ENCODE results near the gene OPCML.

Gene OPCML

GRCh38 chr11:132499661-132500060 is 1032.6 kb downstream of the OPCML start:
- Histone ChIP-seq H3K27ac (ENCODE audit: low read depth, low read length) (no peak overlapping the region), H3K9ac (ENCODE audit: low read depth in 1 of 2, low read length in 2 of 2) (no peak overlapping the region), H3K4me1 (ENCODE audit: control insufficient read depth in 1 of 2, insufficient read depth in 2 of 2, low read length in 2 of 2) (no peaks in the 10 kb centered on the region), H3K9me3 (ENCODE audit: control insufficient read depth in 1 of 2, low read length in 2 of 2) (no peaks in the 10 kb centered on the region), H3K36me3 (ENCODE audit: control insufficient read depth in 1 of 2, insufficient read depth in 2 of 2, low read length in 2 of 2) (no peaks in the 10 kb centered on the region), H3K27me3 (ENCODE audit: control insufficient read depth in 1 of 2, insufficient read depth in 2 of 2, low read length in 2 of 2) (no peaks in the 10 kb centered on the region), H3K4me3 (ENCODE audit: low read depth in 1 of 2, low read length in 2 of 2) (no peak overlapping the region)

GRCh38 chr11:132496341-132496740 is 1036.0 kb downstream of the OPCML start:
- no peaks in the 10 kb centered on the region for H3K4me1 ChIP-seq (ENCODE audit: control insufficient read depth in 1 of 2, insufficient read depth in 2 of 2, low read length in 2 of 2)
- no peak overlapping the region for H3K27ac ChIP-seq (ENCODE audit: low read depth, low read length)
- no peaks in the 10 kb centered on the region for H3K9me3 ChIP-seq (ENCODE audit: control insufficient read depth in 1 of 2, low read length in 2 of 2)
- no peak overlapping the region for H3K9ac ChIP-seq (ENCODE audit: low read depth in 1 of 2, low read length in 2 of 2)
- no peaks in the 10 kb centered on the region for H3K27me3 ChIP-seq (ENCODE audit: control insufficient read depth in 1 of 2, insufficient read depth in 2 of 2, low read length in 2 of 2)
- H3K4me3 ChIP-seq (ENCODE audit: low read depth in 1 of 2, low read length in 2 of 2): no peak overlapping the region
- H3K36me3 ChIP-seq (ENCODE audit: control insufficient read depth in 1 of 2, insufficient read depth in 2 of 2, low read length in 2 of 2): no peaks in the 10 kb centered on the region

DNA sequence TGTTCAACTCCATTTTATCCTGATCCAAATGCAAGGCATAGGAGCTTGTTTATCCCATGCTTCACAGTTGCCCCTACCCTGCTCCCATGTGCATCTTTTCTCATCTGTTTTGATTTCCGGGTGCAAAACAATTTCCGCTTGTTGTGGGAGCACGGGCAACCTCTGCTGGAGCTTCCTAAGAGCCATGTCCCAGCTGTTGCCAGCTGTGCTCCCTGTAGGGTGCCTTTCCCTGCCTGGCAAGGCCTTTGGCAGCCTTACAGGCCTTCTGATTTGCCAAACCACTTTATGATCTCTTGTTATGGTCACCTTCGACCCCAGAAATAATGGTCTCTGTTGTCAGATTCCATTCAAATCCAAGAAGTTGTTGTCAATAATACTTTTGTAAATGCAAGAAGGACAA is 1038.5 kb downstream of the OPCML start:
- no peak overlapping the region for H3K9ac ChIP-seq (ENCODE audit: low read depth in 1 of 2, low read length in 2 of 2)
- no peaks in the 10 kb centered on the region for H3K9me3 ChIP-seq (ENCODE audit: control insufficient read depth in 1 of 2, low read length in 2 of 2)
- no peaks in the 10 kb centered on the region for H3K4me1 ChIP-seq (ENCODE audit: control insufficient read depth in 1 of 2, insufficient read depth in 2 of 2, low read length in 2 of 2)
- no peak overlapping the region for H3K4me3 ChIP-seq (ENCODE audit: low read depth in 1 of 2, low read length in 2 of 2)
- no peak overlapping the region for H3K27ac ChIP-seq (ENCODE audit: low read depth, low read length)
- H3K36me3 ChIP-seq (ENCODE audit: control insufficient read depth in 1 of 2, insufficient read depth in 2 of 2, low read length in 2 of 2): no peaks in the 10 kb centered on the region
- no peaks in the 10 kb centered on the region for H3K27me3 ChIP-seq (ENCODE audit: control insufficient read depth in 1 of 2, insufficient read depth in 2 of 2, low read length in 2 of 2)

DNA sequence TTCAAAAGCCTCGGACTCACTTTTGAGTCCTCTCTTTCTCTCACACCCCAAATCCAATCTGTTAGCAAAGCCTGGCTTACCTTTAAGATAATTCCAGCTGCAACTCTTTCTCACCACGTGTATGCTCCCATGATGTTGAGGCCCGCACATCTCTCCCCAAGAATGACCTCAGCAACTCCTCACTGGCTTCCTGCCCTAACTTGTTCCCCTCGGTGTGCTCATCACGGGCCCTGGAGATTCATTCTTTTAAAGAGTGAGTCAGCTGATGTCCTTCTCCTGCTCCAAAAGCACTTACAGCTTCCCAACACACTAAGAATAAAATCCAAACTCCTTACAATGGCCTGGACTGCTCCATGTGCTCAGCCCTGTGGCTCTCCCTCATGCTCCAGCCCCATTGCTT is 1041.3 kb downstream of the OPCML start:
- Histone ChIP-seq H3K4me3 (ENCODE audit: low read depth in 1 of 2, low read length in 2 of 2) (no peak overlapping the region), H3K9me3 (ENCODE audit: control insufficient read depth in 1 of 2, low read length in 2 of 2) (peaks cover under 1 to 2% of the 10 kb centered on the region in 2 donors), H3K36me3 (ENCODE audit: control insufficient read depth in 1 of 2, insufficient read depth in 2 of 2, low read length in 2 of 2) (no peaks in the 10 kb centered on the region), H3K27ac (ENCODE audit: low read depth, low read length) (no peak overlapping the region), H3K27me3 (ENCODE audit: control insufficient read depth in 1 of 2, insufficient read depth in 2 of 2, low read length in 2 of 2) (no peaks in the 10 kb centered on the region), H3K9ac (ENCODE audit: low read depth in 1 of 2, low read length in 2 of 2) (no peak overlapping the region), H3K4me1 (ENCODE audit: control insufficient read depth in 1 of 2, insufficient read depth in 2 of 2, low read length in 2 of 2) (no peaks in the 10 kb centered on the region)

- Histone ChIP-seq H3K4me3 (ENCODE audit: low read depth in 1 of 2, low read length in 2 of 2) (no peak overlapping the region), H3K36me3 (ENCODE audit: control insufficient read depth in 1 of 2, insufficient read depth in 2 of 2, low read length in 2 of 2) (no peaks in the 10 kb centered on the region), H3K27me3 (ENCODE audit: control insufficient read depth in 1 of 2, insufficient read depth in 2 of 2, low read length in 2 of 2) (no peaks in the 10 kb centered on the region), H3K4me1 (ENCODE audit: control insufficient read depth in 1 of 2, insufficient read depth in 2 of 2, low read length in 2 of 2) (no peaks in the 10 kb centered on the region), H3K27ac (ENCODE audit: low read depth, low read length) (no peak overlapping the region), H3K9ac (ENCODE audit: low read depth in 1 of 2, low read length in 2 of 2) (no peak overlapping the region), H3K9me3 (ENCODE audit: control insufficient read depth in 1 of 2, low read length in 2 of 2) (peaks cover 4 to 9% of the 10 kb centered on the region in 2 donors)
These were observed 1046.2 kb downstream of the OPCML start for GRCh38 chr11:132486060-132486459.

DNA sequence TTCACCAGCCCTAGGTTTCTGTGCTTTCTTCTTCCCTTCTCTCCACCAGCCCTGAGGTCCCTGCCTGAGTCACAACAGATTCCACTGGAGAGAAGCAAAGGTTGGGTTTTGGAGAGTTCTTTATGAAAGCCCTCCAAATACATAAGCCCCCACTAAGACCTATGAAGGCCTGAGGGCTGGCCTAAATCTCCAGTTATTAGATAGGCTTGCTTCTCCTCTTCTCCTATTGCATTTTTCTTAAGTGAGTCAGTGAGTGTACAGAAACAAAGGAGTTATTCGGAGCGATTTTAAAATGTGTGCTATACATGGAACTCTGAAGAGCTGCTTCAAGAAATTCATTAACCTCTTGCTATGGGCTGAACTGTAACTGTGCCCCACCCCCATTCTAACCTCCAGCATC is 1057.3 kb downstream of the OPCML start:
- Histone ChIP-seq H3K9me3 (ENCODE audit: control insufficient read depth in 1 of 2, low read length in 2 of 2) (peaks cover 0 to 2% of the 10 kb centered on the region in 2 donors), H3K4me3 (ENCODE audit: low read depth in 1 of 2, low read length in 2 of 2) (no peak overlapping the region), H3K4me1 (ENCODE audit: control insufficient read depth in 1 of 2, insufficient read depth in 2 of 2, low read length in 2 of 2) (no peaks in the 10 kb centered on the region), H3K27me3 (ENCODE audit: control insufficient read depth in 1 of 2, insufficient read depth in 2 of 2, low read length in 2 of 2) (no peaks in the 10 kb centered on the region), H3K27ac (ENCODE audit: low read depth, low read length) (no peak overlapping the region), H3K36me3 (ENCODE audit: control insufficient read depth in 1 of 2, insufficient read depth in 2 of 2, low read length in 2 of 2) (no peaks in the 10 kb centered on the region), H3K9ac (ENCODE audit: low read depth in 1 of 2, low read length in 2 of 2) (no peak overlapping the region)

GRCh38 chr11:132472411-132473172 is 1059.7 kb downstream of the OPCML start:
- no peaks in the 10 kb centered on the region for H3K36me3 ChIP-seq (ENCODE audit: control insufficient read depth in 1 of 2, insufficient read depth in 2 of 2, low read length in 2 of 2)
- no peaks in the 10 kb centered on the region for H3K27me3 ChIP-seq (ENCODE audit: control insufficient read depth in 1 of 2, insufficient read depth in 2 of 2, low read length in 2 of 2)
- no peak overlapping the region for H3K9ac ChIP-seq (ENCODE audit: low read depth in 1 of 2, low read length in 2 of 2)
- no peak overlapping the region for H3K4me3 ChIP-seq (ENCODE audit: low read depth in 1 of 2, low read length in 2 of 2)
- no peaks in the 10 kb centered on the region for H3K4me1 ChIP-seq (ENCODE audit: control insufficient read depth in 1 of 2, insufficient read depth in 2 of 2, low read length in 2 of 2)
- H3K27ac ChIP-seq (ENCODE audit: low read depth, low read length): no peak overlapping the region
- peaks cover 0 to 2% of the 10 kb centered on the region in 2 donors for H3K9me3 ChIP-seq (ENCODE audit: control insufficient read depth in 1 of 2, low read length in 2 of 2)

DNA sequence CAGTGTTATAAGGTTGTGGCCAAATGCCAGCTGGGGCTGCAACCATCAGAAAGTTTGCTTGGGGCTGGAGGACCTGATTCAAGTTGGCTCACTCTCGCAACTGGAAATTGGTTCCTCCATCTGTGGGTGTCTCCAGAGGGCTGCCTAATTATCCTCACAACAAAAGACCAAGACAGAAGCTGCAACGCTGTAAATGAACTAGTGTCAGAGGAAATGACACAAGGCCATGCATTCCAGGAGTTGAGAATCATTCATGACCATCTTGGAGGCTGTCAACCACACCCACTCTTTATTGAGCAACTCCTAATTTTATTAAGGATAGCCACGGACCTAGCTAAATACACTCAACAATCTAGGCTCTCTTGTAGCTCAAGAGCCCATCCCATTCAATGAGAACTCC is 1060.8 kb downstream of the OPCML start:
- H3K4me1 ChIP-seq (ENCODE audit: control insufficient read depth in 1 of 2, insufficient read depth in 2 of 2, low read length in 2 of 2): no peaks in the 10 kb centered on the region
- H3K27me3 ChIP-seq (ENCODE audit: control insufficient read depth in 1 of 2, insufficient read depth in 2 of 2, low read length in 2 of 2): no peaks in the 10 kb centered on the region
- no peak overlapping the region for H3K9ac ChIP-seq (ENCODE audit: low read depth in 1 of 2, low read length in 2 of 2)
- no peaks in the 10 kb centered on the region for H3K36me3 ChIP-seq (ENCODE audit: control insufficient read depth in 1 of 2, insufficient read depth in 2 of 2, low read length in 2 of 2)
- no peak overlapping the region for H3K27ac ChIP-seq (ENCODE audit: low read depth, low read length)
- peaks cover 0 to 2% of the 10 kb centered on the region in 2 donors for H3K9me3 ChIP-seq (ENCODE audit: control insufficient read depth in 1 of 2, low read length in 2 of 2)
- H3K4me3 ChIP-seq (ENCODE audit: low read depth in 1 of 2, low read length in 2 of 2): no peak overlapping the region

- Histone ChIP-seq H3K9ac (ENCODE audit: low read depth in 1 of 2, low read length in 2 of 2) (no peak overlapping the region), H3K4me1 (ENCODE audit: control insufficient read depth in 1 of 2, insufficient read depth in 2 of 2, low read length in 2 of 2) (no peaks in the 10 kb centered on the region), H3K4me3 (ENCODE audit: low read depth in 1 of 2, low read length in 2 of 2) (no peak overlapping the region), H3K27me3 (ENCODE audit: control insufficient read depth in 1 of 2, insufficient read depth in 2 of 2, low read length in 2 of 2) (no peaks in the 10 kb centered on the region), H3K27ac (ENCODE audit: low read depth, low read length) (no peak overlapping the region), H3K9me3 (ENCODE audit: control insufficient read depth in 1 of 2, low read length in 2 of 2) (no peaks in the 10 kb centered on the region), H3K36me3 (ENCODE audit: control insufficient read depth in 1 of 2, insufficient read depth in 2 of 2, low read length in 2 of 2) (no peaks in the 10 kb centered on the region)
These were observed 1065.3 kb downstream of the OPCML start for GRCh38 chr11:132466983-132467382.

- no peaks in the 10 kb centered on the region for H3K4me1 ChIP-seq (ENCODE audit: control insufficient read depth in 1 of 2, insufficient read depth in 2 of 2, low read length in 2 of 2)
- no peak overlapping the region for H3K4me3 ChIP-seq (ENCODE audit: low read depth in 1 of 2, low read length in 2 of 2)
- no peaks in the 10 kb centered on the region for H3K9me3 ChIP-seq (ENCODE audit: control insufficient read depth in 1 of 2, low read length in 2 of 2)
- H3K36me3 ChIP-seq (ENCODE audit: control insufficient read depth in 1 of 2, insufficient read depth in 2 of 2, low read length in 2 of 2): no peaks in the 10 kb centered on the region
- H3K27me3 ChIP-seq (ENCODE audit: control insufficient read depth in 1 of 2, insufficient read depth in 2 of 2, low read length in 2 of 2): no peaks in the 10 kb centered on the region
- no peak overlapping the region for H3K27ac ChIP-seq (ENCODE audit: low read depth, low read length)
- H3K9ac ChIP-seq (ENCODE audit: low read depth in 1 of 2, low read length in 2 of 2): no peak overlapping the region
These were observed 1067.4 kb downstream of the OPCML start for GRCh38 chr11:132464939-132465338.

DNA sequence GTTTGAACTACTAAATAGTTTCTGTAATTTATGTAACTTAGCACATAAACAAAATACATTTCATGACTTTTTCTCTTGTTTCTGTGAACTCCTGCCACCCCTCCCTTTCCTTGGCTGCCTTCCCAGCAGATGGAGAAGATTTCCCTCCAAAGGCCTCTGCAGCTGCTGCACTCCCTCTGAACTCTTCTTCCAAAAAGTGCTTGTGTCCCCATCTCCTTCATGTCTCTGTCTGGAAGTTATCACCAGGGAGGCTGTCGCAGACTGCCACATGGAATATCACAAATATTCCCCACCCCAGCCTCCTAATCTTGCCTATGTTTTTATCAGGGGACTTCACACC is 1068.3 kb downstream of the OPCML start:
- no peaks in the 10 kb centered on the region for H3K27me3 ChIP-seq (ENCODE audit: control insufficient read depth in 1 of 2, insufficient read depth in 2 of 2, low read length in 2 of 2)
- H3K4me3 ChIP-seq (ENCODE audit: low read depth in 1 of 2, low read length in 2 of 2): no peak overlapping the region
- no peaks in the 10 kb centered on the region for H3K4me1 ChIP-seq (ENCODE audit: control insufficient read depth in 1 of 2, insufficient read depth in 2 of 2, low read length in 2 of 2)
- H3K9me3 ChIP-seq (ENCODE audit: control insufficient read depth in 1 of 2, low read length in 2 of 2): no peaks in the 10 kb centered on the region
- no peaks in the 10 kb centered on the region for H3K36me3 ChIP-seq (ENCODE audit: control insufficient read depth in 1 of 2, insufficient read depth in 2 of 2, low read length in 2 of 2)
- H3K9ac ChIP-seq (ENCODE audit: low read depth in 1 of 2, low read length in 2 of 2): no peak overlapping the region
- no peak overlapping the region for H3K27ac ChIP-seq (ENCODE audit: low read depth, low read length)
